SU-DHL-6 (cell line): ENCODE results near the gene PIEZO1.

Source experiments
- H2AFZ ChIP-seq: fragments of 200-600 bp; sonication (generic); 2 replicates; pipeline ENCODE4 v1.6.1; 2014; ENCODE audit warnings: low read depth, mild to moderate bottlenecking, moderate library complexity, mixed read lengths, antibody characterized with exemption, low read length; ENCODE audit not compliant: severe bottlenecking
- H3F3A ChIP-seq: fragments of 200-600 bp; shearing (Covaris generic); 2 replicates; pipeline ENCODE4 v1.6.0; 2016; ENCODE audit warnings: antibody characterized with exemption, mild to moderate bottlenecking; ENCODE audit not compliant: insufficient read depth
- H3K27ac ChIP-seq: fragments of 200-600 bp; sonication (generic); 2 replicates; pipeline ENCODE4 v1.5.1; 2016; ENCODE audit warnings: low read depth, mild to moderate bottlenecking, low read length, moderate library complexity, mixed read lengths
- H3K27me3 ChIP-seq: fragments of 200-600 bp; sonication (generic), shearing (Covaris generic); 2 replicates; pipeline ENCODE4 v1.6.0; 2014; ENCODE audit warnings: mild to moderate bottlenecking, low read length
- H3K36me3 ChIP-seq: fragments of 200-600 bp; sonication (generic); 2 replicates; pipeline ENCODE4 v1.6.1; 2014; ENCODE audit warnings: mild to moderate bottlenecking, low read length, mixed read lengths
- H3K4me2 ChIP-seq: fragments of 300-600, 200-600 bp; shearing (Covaris generic), sonication (generic); 2 replicates; pipeline ENCODE4 v1.6.0; 2014; ENCODE audit warnings: low read length, low read depth, mild to moderate bottlenecking; ENCODE audit not compliant: poor library complexity, severe bottlenecking
- H3K4me3 ChIP-seq: fragments of 200-600 bp; sonication (generic); 2 replicates; pipeline ENCODE4 v1.5.1; 2014; ENCODE audit warnings: antibody characterized with exemption, low read length, mild to moderate bottlenecking, mixed read lengths; ENCODE audit not compliant: insufficient read depth, poor library complexity, severe bottlenecking
- H3K79me2 ChIP-seq: fragments of 200-600 bp; sonication (generic); 2 replicates; pipeline ENCODE4 v1.6.1; 2014; ENCODE audit warnings: mild to moderate bottlenecking, low read length, moderate library complexity; ENCODE audit not compliant: insufficient read depth
- H3K9ac ChIP-seq: fragments of 200-600 bp; sonication (generic); 2 replicates; pipeline ENCODE4 v1.7.0; 2014; ENCODE audit warnings: mild to moderate bottlenecking, low read length
- H3K9me2 ChIP-seq: fragments of 200-600 bp; sonication (generic); replicated peaks from 2 replicates; pipeline ENCODE4 v1.6.1; 2014; ENCODE audit warnings: low read length; ENCODE audit not compliant: insufficient read depth
- H3K9me3 ChIP-seq: fragments of 200-600 bp; sonication (generic); 2 replicates; pipeline ENCODE4 v1.6.1; 2014; ENCODE audit warnings: low read length, mixed read lengths; ENCODE audit not compliant: insufficient read depth
- H4K20me1 ChIP-seq: fragments of 200-600 bp; sonication (generic); 2 replicates; pipeline ENCODE4 v1.6.1; 2014; ENCODE audit warnings: low read depth, mild to moderate bottlenecking, antibody characterized with exemption, low read length, moderate library complexity, mixed read lengths
- EZH2phosphoT487 ChIP-seq: fragments of 200-600 bp; sonication (generic), shearing (Covaris generic); conservative IDR thresholded peaks from 2 replicates; pipeline ENCODE4 v1.6.1; 2018; ENCODE audit warnings: mild to moderate bottlenecking, antibody characterized with exemption, low read length, moderate library complexity, mixed read lengths
- TF ChIP-seq, protein P1 (sequence below): fragments of 200-600 bp; sonication (generic); IDR thresholded peaks from one replicate; pipeline ENCODE4 v1.5.1; 2017; ENCODE audit warnings: antibody characterized with exemption, mild to moderate bottlenecking, low read length, moderate library complexity; ENCODE audit not compliant: insufficient read depth, poor library complexity, severe bottlenecking

PIEZO1 gene

DNA sequence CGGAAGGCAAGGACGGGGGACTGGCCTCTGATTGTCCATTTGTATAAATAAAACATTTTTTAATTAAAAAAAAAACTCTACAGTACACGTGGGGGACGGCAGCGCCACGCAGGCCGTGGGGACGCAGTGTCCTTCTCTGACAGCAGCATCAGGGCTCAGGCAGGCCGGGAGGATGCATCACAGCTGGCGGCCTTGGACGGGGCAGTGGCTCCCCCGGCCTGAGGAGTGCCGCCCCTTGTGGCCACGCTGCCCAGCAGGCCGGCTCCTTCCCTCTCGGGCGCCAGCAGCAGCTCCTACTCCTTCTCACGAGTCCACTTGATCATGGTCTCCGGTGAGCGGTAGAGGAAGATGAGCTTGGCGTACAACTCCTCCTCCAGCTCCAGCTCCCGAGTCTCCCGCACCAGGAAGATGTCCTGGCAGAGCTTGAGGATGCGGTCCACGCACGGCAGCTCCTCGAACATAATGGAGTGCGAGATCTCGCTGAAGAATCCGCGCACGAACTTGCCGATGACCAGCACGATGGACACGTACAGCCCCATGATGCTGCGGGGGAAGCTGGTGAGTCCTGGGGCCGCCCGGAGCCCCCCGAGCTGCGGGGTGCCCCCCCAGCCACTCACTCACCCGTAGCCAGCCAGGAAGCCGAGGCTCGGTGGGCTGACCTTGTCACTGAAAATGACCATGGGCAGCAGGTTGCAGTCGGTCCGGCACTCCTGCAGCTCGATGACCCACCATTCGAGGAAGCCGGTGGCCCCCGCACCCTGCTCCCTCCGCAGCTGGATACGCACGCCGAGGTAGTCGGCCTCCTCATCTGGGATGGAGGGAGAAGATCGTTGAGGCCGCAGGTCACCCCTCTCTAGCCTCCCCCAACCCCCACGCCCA lies 69.5 kb downstream of the PIEZO1 start:
- no peak overlapping the region for H3K27ac ChIP-seq
- no peaks in the 10 kb centered on the region for H4K20me1 ChIP-seq
- no peaks in the 10 kb centered on the region for H3F3A ChIP-seq
- H3K36me3 ChIP-seq, result no peaks in the 10 kb centered on the region
- H3K4me2 ChIP-seq, result no peak overlapping the region
- no peaks in the 10 kb centered on the region for H3K9me2 ChIP-seq
- no peak for TF ChIP-seq EZH2phosphoT487
- TF ChIP-seq, protein P1, sequence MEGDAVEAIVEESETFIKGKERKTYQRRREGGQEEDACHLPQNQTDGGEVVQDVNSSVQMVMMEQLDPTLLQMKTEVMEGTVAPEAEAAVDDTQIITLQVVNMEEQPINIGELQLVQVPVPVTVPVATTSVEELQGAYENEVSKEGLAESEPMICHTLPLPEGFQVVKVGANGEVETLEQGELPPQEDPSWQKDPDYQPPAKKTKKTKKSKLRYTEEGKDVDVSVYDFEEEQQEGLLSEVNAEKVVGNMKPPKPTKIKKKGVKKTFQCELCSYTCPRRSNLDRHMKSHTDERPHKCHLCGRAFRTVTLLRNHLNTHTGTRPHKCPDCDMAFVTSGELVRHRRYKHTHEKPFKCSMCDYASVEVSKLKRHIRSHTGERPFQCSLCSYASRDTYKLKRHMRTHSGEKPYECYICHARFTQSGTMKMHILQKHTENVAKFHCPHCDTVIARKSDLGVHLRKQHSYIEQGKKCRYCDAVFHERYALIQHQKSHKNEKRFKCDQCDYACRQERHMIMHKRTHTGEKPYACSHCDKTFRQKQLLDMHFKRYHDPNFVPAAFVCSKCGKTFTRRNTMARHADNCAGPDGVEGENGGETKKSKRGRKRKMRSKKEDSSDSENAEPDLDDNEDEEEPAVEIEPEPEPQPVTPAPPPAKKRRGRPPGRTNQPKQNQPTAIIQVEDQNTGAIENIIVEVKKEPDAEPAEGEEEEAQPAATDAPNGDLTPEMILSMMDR, result no peak
- H3K27me3 ChIP-seq, result no peaks in the 10 kb centered on the region
- H2AFZ ChIP-seq, result no peak overlapping the region
- H3K79me2 ChIP-seq, result no peaks in the 10 kb centered on the region
- no peak overlapping the region for H3K4me3 ChIP-seq
- H3K9ac ChIP-seq, result no peak overlapping the region
- H3K9me3 ChIP-seq, result no peaks in the 10 kb centered on the region

DNA sequence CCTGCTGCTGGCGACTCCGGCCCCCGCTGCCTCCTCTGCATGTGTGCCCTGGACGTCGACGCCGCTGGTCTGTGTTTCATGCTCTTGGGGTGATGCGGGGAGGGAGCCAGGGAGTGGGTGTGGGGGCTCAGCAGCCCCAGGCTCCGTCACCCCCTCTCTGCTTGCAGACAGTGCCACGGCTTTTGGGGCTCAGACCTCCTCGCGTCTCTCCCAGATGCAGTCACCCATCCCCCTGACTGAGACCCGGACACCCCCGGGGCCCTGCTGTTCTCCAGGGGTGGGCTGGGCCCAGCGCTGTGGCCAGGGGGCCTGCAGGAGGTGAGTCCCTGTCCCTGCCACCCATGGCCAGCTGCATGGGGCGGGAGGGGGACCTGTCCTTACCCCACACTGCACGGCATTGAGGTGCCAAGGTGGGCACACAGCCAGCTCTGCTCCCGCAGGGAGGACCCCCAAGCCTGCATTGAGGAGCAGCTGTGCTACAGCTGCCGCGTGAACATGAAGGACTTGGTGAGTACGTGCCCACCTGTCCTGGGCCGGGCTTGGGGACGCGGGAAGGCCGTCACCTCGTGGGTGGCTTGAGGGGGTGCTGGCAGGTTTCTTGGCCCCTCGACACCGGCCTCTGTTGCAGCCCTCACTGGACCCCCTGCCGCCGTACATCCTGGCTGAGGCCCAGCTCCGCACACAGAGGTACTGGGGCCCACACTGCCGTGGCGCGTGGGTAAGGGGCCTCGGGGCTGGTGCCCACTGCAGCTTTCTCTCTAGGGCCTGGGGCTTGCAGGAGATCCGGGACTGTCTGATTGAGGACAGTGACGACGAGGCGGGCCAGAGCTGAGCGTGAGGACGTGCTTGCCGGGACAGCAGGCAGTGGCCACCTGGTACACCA lies 70.4 kb downstream of the PIEZO1 start:
- Histone ChIP-seq H3K79me2 (no peaks in the 10 kb centered on the region), H3K9me3 (no peaks in the 10 kb centered on the region), H3F3A (no peaks in the 10 kb centered on the region), H3K9me2 (no peaks in the 10 kb centered on the region), H4K20me1 (no peaks in the 10 kb centered on the region), H3K4me2 (no peak overlapping the region), H3K27me3 (no peaks in the 10 kb centered on the region), H3K4me3 (no peak overlapping the region), H3K27ac (no peak overlapping the region), H2AFZ (no peak overlapping the region), H3K36me3 (no peaks in the 10 kb centered on the region), H3K9ac (no peak overlapping the region)
- TF ChIP-seq EZH2phosphoT487, result no peak
- TF ChIP-seq, protein P1, result no peak

DNA sequence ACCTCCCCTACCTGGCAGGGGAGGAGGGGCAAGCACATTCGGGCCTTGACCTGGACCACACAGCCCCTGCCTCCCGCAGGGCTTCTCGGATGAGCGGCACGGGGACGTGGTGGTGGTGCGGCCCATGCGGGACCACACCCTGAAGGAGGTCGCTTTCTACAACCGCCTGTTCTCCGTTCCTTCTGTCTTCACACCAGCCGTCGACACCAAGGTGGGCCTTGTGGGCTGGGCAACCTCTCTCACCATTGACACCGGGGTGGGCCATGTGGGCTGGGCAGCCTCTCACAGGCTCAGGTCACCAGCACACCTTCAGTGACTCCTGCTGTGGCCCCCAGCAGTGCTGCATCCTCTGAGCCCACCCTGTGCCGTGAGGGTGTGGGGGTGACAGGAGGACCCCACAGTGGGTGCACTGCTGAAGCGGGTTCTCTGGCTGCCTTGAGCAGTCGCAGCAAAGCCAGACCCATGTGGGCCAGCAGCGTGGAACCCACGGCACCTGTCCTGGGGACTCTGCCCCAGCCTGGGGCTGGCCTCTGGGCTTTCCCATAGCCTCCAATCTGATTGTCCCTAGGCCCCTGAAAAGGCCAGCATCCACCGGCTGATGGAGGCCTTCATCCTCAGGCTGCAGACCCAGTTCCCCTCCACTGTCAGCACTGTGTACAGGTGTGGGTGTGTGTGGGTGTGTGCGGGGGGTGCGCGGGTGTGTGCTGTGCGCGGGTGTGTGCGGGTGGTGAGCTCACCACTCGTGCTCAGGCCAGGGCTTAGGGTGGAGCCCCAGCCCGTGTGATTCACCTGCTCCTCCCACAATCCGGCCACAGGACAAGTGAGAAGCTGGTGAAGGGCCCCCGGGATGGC lies 71.2 kb downstream of the PIEZO1 start:
- TF ChIP-seq EZH2phosphoT487, result no peak
- TF ChIP-seq, protein P1, result no peak
- H3K4me3 ChIP-seq, result no peak overlapping the region
- H3K9me2 ChIP-seq, result no peaks in the 10 kb centered on the region
- H3K36me3 ChIP-seq, result no peaks in the 10 kb centered on the region
- no peaks in the 10 kb centered on the region for H3K79me2 ChIP-seq
- H3K9ac ChIP-seq, result no peak overlapping the region
- H3K27ac ChIP-seq, result no peak overlapping the region
- H3K4me2 ChIP-seq, result no peak overlapping the region
- H2AFZ ChIP-seq, result no peak overlapping the region
- no peaks in the 10 kb centered on the region for H3K27me3 ChIP-seq
- no peaks in the 10 kb centered on the region for H3F3A ChIP-seq
- H4K20me1 ChIP-seq, result no peaks in the 10 kb centered on the region
- no peaks in the 10 kb centered on the region for H3K9me3 ChIP-seq
